HFFc6 (cell line): ENCODE measurements around the gene DMRTB1. TPM values are rescaled to one million over a fixed set of nuclear protein-coding genes. Genes with fewer than 3 reads are reported as not detected.

Source experiments
- DNase-seq: peaks from one replicate; pipeline ENCODE4 v3.0.0-alpha.2; 2018
- H3K27ac Mint-ChIP-seq: 2 replicates; pipeline ENCODE4 v1.8.0; 2020; ENCODE audit warnings: mild to moderate bottlenecking, mixed read lengths
- H3K27me3 Mint-ChIP-seq: 2 replicates; pipeline ENCODE4 v1.8.0; 2021; ENCODE audit warnings: mild to moderate bottlenecking, moderate library complexity, mixed read lengths; ENCODE audit not compliant: insufficient read depth
- H3K36me3 Mint-ChIP-seq: 2 replicates; pipeline ENCODE4 v1.8.0; 2021; ENCODE audit warnings: low read depth, mixed read lengths
- H3K4me1 Mint-ChIP-seq: 2 replicates; pipeline ENCODE4 v1.8.0; 2020; ENCODE audit warnings: low read depth, mixed read lengths
- H3K4me3 Mint-ChIP-seq: 2 replicates; pipeline ENCODE4 v1.8.0; 2020; ENCODE audit warnings: mild to moderate bottlenecking, moderate library complexity, mixed read lengths
- H3K9me3 Mint-ChIP-seq: 2 replicates; pipeline ENCODE4 v1.8.0; 2020; ENCODE audit warnings: mild to moderate bottlenecking, mixed read lengths
- CTCF ChIP-seq: fragments of 200-600 bp; sonication (generic); IDR thresholded peaks from 2 replicates; pipeline ENCODE4 v1.5.0; 2021; ENCODE audit warnings: antibody characterized with exemption, mild to moderate bottlenecking
- total RNA-seq, 6 experiments: library from RNA; stranded (reverse); fragmentation: NEBNext Ultra II Directional; extraction: Animal tissue kit (Norgen Biotek cat#: 25700); gene quantifications; 2 replicates in 1 of 6; 3 replicates in 5 of 6; pipeline ENCODE4 v1.2.3, GENCODE V29; 2021

Gene DMRTB1
- total RNA-seq, 6 experiments from 2014 or later, result not detected

GRCh38 chr1:53477651-53478501, 18.7 kb downstream of the DMRTB1 start:
- Mint-ChIP-seq H3K4me3 (no peak overlapping the region), H3K4me1 (no peaks in the 10 kb centered on the region), H3K27me3 (peaks cover 47% of the 10 kb centered on the region), H3K9me3 (no peaks in the 10 kb centered on the region), H3K36me3 (no peaks in the 10 kb centered on the region), H3K27ac (no peak overlapping the region)
- DNase-seq, result no peak
- no peak for TF ChIP-seq CTCF

GRCh38 chr1:53478502-53478818, 19.3 kb downstream of the DMRTB1 start:
- Mint-ChIP-seq H3K27ac (no peak overlapping the region), H3K36me3 (no peaks in the 10 kb centered on the region), H3K4me1 (no peaks in the 10 kb centered on the region), H3K27me3 (peaks cover 51% of the 10 kb centered on the region), H3K4me3 (no peak overlapping the region), H3K9me3 (no peaks in the 10 kb centered on the region)
- DNase-seq, result no peak
- TF ChIP-seq CTCF, result no peak

GRCh38 chr1:53480678-53481077, 21.5 kb downstream of the DMRTB1 start:
- peak; percentile 45; the same call in 1 of the 2 replicates for TF ChIP-seq CTCF
- peaks cover 49% of the 10 kb centered on the region for H3K27me3 Mint-ChIP-seq
- no peaks in the 10 kb centered on the region for H3K9me3 Mint-ChIP-seq

GRCh38 chr1:53481456-53481855, 22.3 kb downstream of the DMRTB1 start:
- no peak overlapping the region for H3K4me3 Mint-ChIP-seq
- no peak for DNase-seq
- no peak overlapping the region for H3K27ac Mint-ChIP-seq
- TF ChIP-seq CTCF, result no peak
- H3K4me1 Mint-ChIP-seq, result no peaks in the 10 kb centered on the region
- peaks cover 48% of the 10 kb centered on the region for H3K27me3 Mint-ChIP-seq
- no peaks in the 10 kb centered on the region for H3K9me3 Mint-ChIP-seq
- no peaks in the 10 kb centered on the region for H3K36me3 Mint-ChIP-seq

More at GRCh38 chr1:53480678-53481077, 21.5 kb downstream of the DMRTB1 start:
- Mint-ChIP-seq H3K27ac (no peak overlapping the region), H3K4me3 (no peak overlapping the region), H3K36me3 (no peaks in the 10 kb centered on the region), H3K4me1 (no peaks in the 10 kb centered on the region)
- DNase-seq, result no peak

GRCh38 chr1:53482441-53483153, 23.4 kb downstream of the DMRTB1 start:
- no peak for DNase-seq
- Mint-ChIP-seq H3K27me3 (peaks cover 47% of the 10 kb centered on the region), H3K4me1 (no peaks in the 10 kb centered on the region), H3K4me3 (no peak overlapping the region), H3K9me3 (no peaks in the 10 kb centered on the region), H3K36me3 (no peaks in the 10 kb centered on the region), H3K27ac (no peak overlapping the region)
- TF ChIP-seq CTCF, result no peak
